GM20431 (cell line): ENCODE measurements around the gene CNGB1.
"Not testable (repeated sequence)": the region's sequence is repeated elsewhere in the genome, so short reads cannot be mapped to it uniquely, and the experiment has no call there.

Experiments
- in situ Hi-C: fragments of 300-500 bp; cut with MseI, MboI; formaldehyde crosslinking; loops from one replicate; pipeline ENCODE4 v1.15.0; 2020; ENCODE audit warnings: low sequenced_read_pairs; ENCODE audit not compliant: unreplicated experiment

Gene CNGB1

GRCh38 chr16:57970970-57971369 lies at the start of gene CNGB1:
Gene CNGB1 (minus strand): TSS chr16:57971128. CDS start chr16:57967286, 3,842 bp downstream.
- in situ Hi-C loops, result no loop called here

GRCh38 chr16:58019866-58020538 lies 49.1 kb upstream of the CNGB1 start:
- in situ Hi-C loops, result loop anchor here (10.0 kb wide), 1 partner anchor 125 kb away; no protein-coding TSS in a partner anchor

GRCh38 chr16:58018803-58019202 lies 47.9 kb upstream of the CNGB1 start:
- in situ Hi-C loops, result loop anchor here (10.0 kb wide), 1 partner anchor 124 kb away; no protein-coding TSS in a partner anchor

- in situ Hi-C loops, result loop anchor here (10.0 kb wide), 1 partner anchor 122 kb away; no protein-coding TSS in a partner anchor
Measured at GRCh38 chr16:58016840-58017446, 46.0 kb upstream of the CNGB1 start.

- in situ Hi-C loops, result loop anchor here (10.0 kb wide), 1 partner anchor 119 kb away; no protein-coding TSS in a partner anchor
Measured at GRCh38 chr16:58013201-58013956, 42.5 kb upstream of the CNGB1 start.

- in situ Hi-C loops, result loop anchor here (10.0 kb wide), 1 partner anchor 118 kb away; no protein-coding TSS in a partner anchor
Measured at GRCh38 chr16:58012481-58012880, 41.6 kb upstream of the CNGB1 start.

GRCh38 chr16:58011652-58012051 lies 40.7 kb upstream of the CNGB1 start:
- in situ Hi-C loops, result loop anchor here (10.0 kb wide), 1 partner anchor 117 kb away; no protein-coding TSS in a partner anchor

GRCh38 chr16:58010886-58011285 lies 40.0 kb upstream of the CNGB1 start:
- in situ Hi-C loops, result loop anchor here (10.0 kb wide), 1 partner anchor 116 kb away; no protein-coding TSS in a partner anchor

GRCh38 chr16:58009856-58010416 lies 39.0 kb upstream of the CNGB1 start:
- in situ Hi-C loops, result loop anchor here (10.0 kb wide), 1 partner anchor 115 kb away; no protein-coding TSS in a partner anchor

- in situ Hi-C loops, result not testable (repeated sequence)
Measured at GRCh38 chr16:58004736-58005135, 33.8 kb upstream of the CNGB1 start.

GRCh38 chr16:58002936-58003335 lies 32.0 kb upstream of the CNGB1 start:
- in situ Hi-C loops, result no loop called here

GRCh38 chr16:58002416-58002800 lies 31.5 kb upstream of the CNGB1 start:
- in situ Hi-C loops, result no loop called here

- in situ Hi-C loops, result no loop called here
Measured at GRCh38 chr16:58001781-58002415, 31.0 kb upstream of the CNGB1 start.

- in situ Hi-C loops, result no loop called here
Measured at GRCh38 chr16:58000706-58001676, 30.1 kb upstream of the CNGB1 start, which contains the start of gene USB1. Gene USB1 (plus strand): TSS chr16:58001407. CDS start chr16:58001484, 77 bp downstream.

- in situ Hi-C loops, result loop anchor here (10.0 to 25.0 kb wide), 2 partner anchors 95 to 413 kb away; no protein-coding TSS in a partner anchor
Measured at GRCh38 chr16:57999971-58000705, 29.2 kb upstream of the CNGB1 start, which contains the start of gene ZNF319. Gene ZNF319 (minus strand): TSS chr16:58000672. CDS start chr16:57998265, 2,407 bp downstream.

GRCh38 chr16:57999366-57999970 lies 28.5 kb upstream of the CNGB1 start:
- in situ Hi-C loops, result loop anchor here (10.0 to 25.0 kb wide), 2 partner anchors 95 to 412 kb away; no protein-coding TSS in a partner anchor

- in situ Hi-C loops, result loop anchor here (10.0 to 25.0 kb wide), 2 partner anchors 94 to 412 kb away; no protein-coding TSS in a partner anchor
Measured at GRCh38 chr16:57998992-57999365, 28.1 kb upstream of the CNGB1 start.
